A673 (cell line): ENCODE data around the gene WIPF1. TPM values are rescaled to one million over a fixed set of nuclear protein-coding genes. Genes with fewer than 3 reads are reported as not detected.

Source experiments
- BruUV-seq: library from RNA; stranded (reverse); fragments of 400-500 nt; replicated peaks from 2 replicates; lab custom pipeline; 2021; lab: Mats Ljungman, UMichigan
- CTCF ChIA-PET: fragments of 300-600 bp; sonication (Branson Sonifier 250); formaldehyde crosslinking; loops from one replicate; lab custom pipeline; 2022; ENCODE audit warnings: antibody characterized with exemption; lab: Charles Lee
- POLR2A ChIA-PET: fragments of 300-600 bp; sonication (Branson Sonifier 250); formaldehyde crosslinking; loops from one replicate; lab custom pipeline; 2022; ENCODE audit warnings: antibody characterized with exemption; ENCODE audit not compliant: low non-redundant PET; lab: Charles Lee
- DNase-seq: peaks from one replicate; pipeline ENCODE4 v3.0.0-alpha.2; 2015; ENCODE audit warnings: low spot score
- H3K27ac ChIP-seq: fragments of 200-600 bp; sonication (generic); 2 replicates; pipeline ENCODE4 v1.5.1; 2016; ENCODE audit warnings: mixed run types, low read depth, mild to moderate bottlenecking, mixed read lengths, antibody characterized with exemption, low read length; ENCODE audit not compliant: poor library complexity, severe bottlenecking
- H3K27me3 ChIP-seq: fragments of 200-600 bp; sonication (generic); replicated peaks from 2 replicates; pipeline ENCODE4 v1.6.1; 2017; ENCODE audit warnings: mixed run types, low read depth, mild to moderate bottlenecking, mixed read lengths, antibody characterized with exemption, low read length; ENCODE audit not compliant: insufficient read depth, poor library complexity
- H3K36me3 ChIP-seq: fragments of 200-600 bp; sonication (generic); 2 replicates; pipeline ENCODE4 v1.6.1; 2016; ENCODE audit warnings: mixed run types, mild to moderate bottlenecking, mixed read lengths, antibody characterized with exemption, low read length; ENCODE audit not compliant: insufficient read depth, poor library complexity, severe bottlenecking
- H3K4me1 ChIP-seq: fragments of 200-600 bp; sonication (generic); 2 replicates; pipeline ENCODE4 v1.6.1; 2017; ENCODE audit warnings: mixed run types, mild to moderate bottlenecking, mixed read lengths, antibody characterized with exemption, low read length; ENCODE audit not compliant: insufficient read depth, poor library complexity, severe bottlenecking
- H3K4me3 ChIP-seq: fragments of 200-600 bp; sonication (generic); 2 replicates; pipeline ENCODE4 v1.5.1; 2016; ENCODE audit warnings: low read depth, mixed run types, mild to moderate bottlenecking, mixed read lengths, low read length; ENCODE audit not compliant: poor library complexity, severe bottlenecking
- H3K9me3 ChIP-seq: fragments of 200-600 bp; sonication (generic); 2 replicates; pipeline ENCODE4 v1.6.1; 2016; ENCODE audit warnings: mixed run types, low read depth, mild to moderate bottlenecking, mixed read lengths, antibody characterized with exemption, low read length; ENCODE audit not compliant: poor library complexity, severe bottlenecking
- CTCF ChIP-seq: fragments of 300-800, 200-600 bp; sonication (generic); conservative IDR thresholded peaks from 2 replicates; pipeline ENCODE4 v1.5.1; 2017; ENCODE audit warnings: low read depth, mild to moderate bottlenecking, antibody characterized with exemption, low read length, moderate library complexity, mixed read lengths
- EZH2 ChIP-seq: fragments of 200-600 bp; sonication (generic); IDR thresholded peaks from 2 replicates; pipeline ENCODE4 v1.6.1; 2017; ENCODE audit warnings: borderline replicate concordance, low read depth, mild to moderate bottlenecking, mixed read lengths, antibody characterized with exemption, low read length; ENCODE audit not compliant: poor library complexity, severe bottlenecking
- intact Hi-C: fragments of 100-400 bp; cut with micrococcal nuclease; formaldehyde crosslinking; loops from one replicate; pipeline ENCODE4 v1.10.0; 2022; ENCODE audit not compliant: unreplicated experiment
- total RNA-seq: library from RNA; stranded (reverse); gene quantifications from 2 replicates; pipeline ENCODE4 v1.2.3, GENCODE V29; 2021

Gene WIPF1
- total RNA-seq, 1 experiment from 2014 or later: 1.1 TPM

GRCh38 chr2:174635776-174636404, 38.3 kb upstream of the WIPF1 start:
- H3K27ac ChIP-seq: no peak overlapping the region
- H3K36me3 ChIP-seq: no peaks in the 10 kb centered on the region
- H3K4me1 ChIP-seq: no peaks in the 10 kb centered on the region
- CTCF ChIA-PET: no interaction called here
- H3K4me3 ChIP-seq: no peak overlapping the region
- intact Hi-C loops: no loop called here
- POLR2A ChIA-PET: no interaction called here
- no peak for TF ChIP-seq EZH2
- TF ChIP-seq CTCF: no peak
- H3K27me3 ChIP-seq: no peaks in the 10 kb centered on the region
- H3K9me3 ChIP-seq: no peaks in the 10 kb centered on the region
- BruUV-seq: no TSS peak
- DNase-seq: no peak

GRCh38 chr2:174635015-174635593, 37.5 kb upstream of the WIPF1 start:
- no peak for DNase-seq
- Histone ChIP-seq H3K9me3 (no peaks in the 10 kb centered on the region), H3K4me3 (no peak overlapping the region), H3K27me3 (no peaks in the 10 kb centered on the region), H3K4me1 (no peaks in the 10 kb centered on the region), H3K27ac (no peak overlapping the region), H3K36me3 (no peaks in the 10 kb centered on the region)
- TF ChIP-seq EZH2 (no peak), CTCF (no peak)
- intact Hi-C loops: no loop called here
- no TSS peak for BruUV-seq
- CTCF ChIA-PET: no interaction called here
- POLR2A ChIA-PET: no interaction called here

GRCh38 chr2:174634130-174635014, 36.8 kb upstream of the WIPF1 start:
- no peak overlapping the region for H3K4me3 ChIP-seq
- TF ChIP-seq EZH2 (no peak), CTCF (no peak)
- H3K27ac ChIP-seq: no peak overlapping the region
- no peaks in the 10 kb centered on the region for H3K4me1 ChIP-seq
- ChIA-PET POLR2A (no interaction called here), CTCF (no interaction called here)
- H3K9me3 ChIP-seq: no peaks in the 10 kb centered on the region
- H3K36me3 ChIP-seq: no peaks in the 10 kb centered on the region
- intact Hi-C loops: no loop called here
- no peak for DNase-seq
- BruUV-seq: no TSS peak
- H3K27me3 ChIP-seq: no peaks in the 10 kb centered on the region
